Hindlimb muscle (tissue), 1 donor: ENCODE results near the gene ITGB5. TPM values are rescaled to one million over a fixed set of nuclear protein-coding genes. Genes with fewer than 3 reads are reported as not detected.
A peak's percentile ranks its signal among the peaks of the same experiment; 100 is the strongest.
"Not testable (repeated sequence)": the region's sequence is repeated elsewhere in the genome, so short reads cannot be mapped to it uniquely, and the experiment has no call there.

ENCODE experiments used
- DNase-seq: peaks from one replicate; pipeline ENCODE4 v3.0.0-alpha.2; 2013
- polyA plus RNA-seq: library from polyadenylated mRNA; unstranded; fragments of 120-200 nt; gene quantifications from one replicate; pipeline ENCODE4 v1.2.1, GENCODE V29; 2013; ENCODE audit not compliant: insufficient read length

ITGB5 gene
- polyA plus RNA-seq, 1 donor, result 29.7 TPM

DNA sequence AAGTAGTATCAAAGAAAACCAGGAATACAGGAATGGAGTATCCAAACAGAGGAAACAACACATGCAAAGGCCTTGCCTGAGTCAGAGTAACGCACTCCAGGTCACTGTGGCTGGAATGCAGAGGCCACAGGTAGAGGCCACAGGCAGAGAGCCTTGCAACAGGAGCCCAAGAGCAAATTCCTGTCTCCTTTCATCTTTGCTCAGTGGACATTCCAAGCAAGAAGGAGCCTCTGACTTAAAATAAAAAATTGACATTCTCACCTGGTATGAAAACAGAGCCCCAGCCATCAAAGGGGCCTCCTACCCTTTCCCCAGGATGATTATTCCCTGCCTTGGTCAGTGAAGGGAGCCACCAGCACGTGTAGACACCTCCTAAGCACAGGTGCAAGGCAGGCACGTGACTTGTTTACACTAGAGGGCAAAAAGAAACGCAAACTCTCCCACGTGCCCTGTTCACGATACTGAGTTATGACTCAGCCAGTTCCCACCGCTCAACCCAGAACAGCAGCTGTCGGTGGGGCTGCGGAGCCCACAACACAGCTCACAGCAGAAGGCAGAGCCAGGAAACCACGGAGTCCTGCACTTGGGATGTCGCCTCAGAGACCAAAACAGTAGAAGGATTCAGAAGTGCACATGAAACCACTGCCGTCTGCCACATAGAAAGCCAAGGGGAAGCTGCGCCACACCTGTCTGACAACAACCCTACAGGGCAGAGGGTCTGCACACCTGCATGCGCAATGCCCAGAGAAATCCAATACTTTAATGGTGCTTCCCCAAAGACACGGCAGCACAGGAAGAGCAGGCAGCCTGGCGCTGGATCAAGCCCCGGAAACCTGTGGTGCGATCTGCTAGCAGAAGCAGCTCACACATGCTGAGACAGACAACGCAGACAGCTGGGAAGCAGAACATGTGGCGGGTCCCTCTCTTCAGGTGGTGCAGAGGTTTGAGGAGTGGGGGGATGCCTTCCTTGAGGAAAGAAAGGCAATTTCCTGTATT, 52.1 kb downstream of the ITGB5 start:
- DNase-seq, result peak; percentile 54

DNA sequence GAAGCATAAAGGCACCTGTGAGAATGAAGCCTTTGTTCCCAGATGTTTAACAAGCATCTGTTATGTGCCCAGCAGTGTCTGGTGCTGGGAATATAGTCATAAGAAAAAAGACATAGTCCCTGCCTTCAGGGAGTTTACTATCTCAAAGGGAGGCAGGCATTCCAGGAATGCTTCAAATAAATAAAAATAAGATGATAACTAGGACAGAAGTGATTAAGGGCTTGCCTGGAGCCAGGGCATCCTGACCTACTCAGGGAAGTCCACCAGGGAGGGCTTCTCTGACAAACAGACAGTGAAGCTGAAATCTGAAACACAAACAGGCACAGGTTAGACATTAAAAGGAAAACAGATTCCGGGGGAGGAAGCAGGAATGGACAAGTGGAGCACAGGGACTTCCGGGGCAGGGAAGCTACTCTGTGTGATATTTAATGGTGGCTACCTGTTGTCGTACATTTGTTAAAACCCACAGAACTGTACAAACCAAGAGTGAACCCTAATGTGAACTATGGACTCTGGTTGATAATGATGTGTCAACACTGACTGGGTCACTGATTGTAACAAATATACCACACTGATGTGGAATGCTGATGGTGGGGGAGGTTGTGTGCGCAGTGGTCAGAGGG, 53.3 kb downstream of the ITGB5 start:
- no peak for DNase-seq

DNA sequence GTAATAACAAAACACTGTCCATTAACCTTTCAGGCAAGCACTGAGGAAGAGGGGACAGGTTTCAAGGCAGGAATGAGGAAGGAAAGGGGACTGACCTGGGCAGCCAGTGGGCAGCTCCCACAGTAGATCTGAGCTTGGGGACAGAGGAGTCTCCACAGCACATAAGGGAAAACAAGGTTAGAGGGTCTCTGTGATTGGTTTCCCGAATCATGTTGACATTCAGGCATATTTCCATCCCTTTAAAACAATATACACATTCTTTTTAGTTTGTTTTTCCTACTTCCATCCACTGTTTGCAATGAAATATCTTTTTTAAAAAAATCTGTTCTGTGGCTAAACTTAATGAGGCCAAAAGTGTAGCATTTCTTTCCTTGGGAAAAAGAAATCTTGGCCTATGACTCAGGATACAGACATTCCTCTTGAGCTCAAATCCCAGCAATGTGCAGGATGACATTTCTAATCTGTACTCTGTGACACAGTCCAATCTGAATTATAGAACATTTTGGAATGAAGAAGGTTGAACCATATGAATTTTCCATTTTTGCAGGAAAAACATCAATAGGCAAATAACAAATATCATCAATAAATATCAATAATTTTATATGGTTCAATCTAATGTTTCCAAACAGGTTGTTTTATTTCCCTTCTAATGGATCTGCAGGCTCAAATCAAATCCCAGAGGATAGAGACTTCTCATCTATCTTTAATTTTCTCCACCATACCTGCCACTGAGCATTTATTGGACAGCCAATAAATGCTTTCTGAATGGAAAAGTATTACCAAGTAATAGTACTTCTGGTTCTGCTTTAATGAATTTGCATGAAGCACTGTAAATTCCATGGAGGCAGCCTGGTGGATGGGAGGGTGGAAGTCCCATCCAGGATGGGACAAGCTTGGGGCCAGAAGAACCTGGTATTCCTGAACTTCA, 54.1 kb downstream of the ITGB5 start:
- DNase-seq, result no peak

DNA sequence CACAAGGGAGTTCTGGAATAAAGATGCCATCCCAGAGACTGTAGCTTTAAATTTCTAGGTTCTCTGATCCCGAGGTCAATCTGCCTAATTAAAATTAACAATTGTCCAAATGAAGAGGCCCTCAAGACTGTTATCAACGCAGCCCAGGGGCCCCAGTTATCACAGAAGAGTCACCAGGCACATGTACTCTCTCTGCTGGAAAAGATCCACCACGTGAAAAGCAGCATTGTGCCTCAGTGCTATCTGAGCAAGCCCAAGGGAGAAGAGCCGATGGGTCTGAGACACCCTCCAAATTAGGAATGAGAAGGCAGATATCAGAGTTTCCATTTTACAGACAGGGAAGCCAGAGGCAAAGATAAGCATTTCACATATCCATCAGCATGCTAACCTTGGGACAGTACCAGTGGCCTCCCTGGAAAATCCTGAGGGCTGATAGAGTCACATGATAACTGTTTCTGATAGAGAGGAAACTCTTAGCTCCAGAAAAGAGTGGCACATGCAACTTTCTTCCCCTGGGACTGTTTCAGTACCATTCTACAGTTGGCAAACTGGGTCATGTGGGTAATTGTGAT, 55.5 kb downstream of the ITGB5 start:
- no peak for DNase-seq

DNA sequence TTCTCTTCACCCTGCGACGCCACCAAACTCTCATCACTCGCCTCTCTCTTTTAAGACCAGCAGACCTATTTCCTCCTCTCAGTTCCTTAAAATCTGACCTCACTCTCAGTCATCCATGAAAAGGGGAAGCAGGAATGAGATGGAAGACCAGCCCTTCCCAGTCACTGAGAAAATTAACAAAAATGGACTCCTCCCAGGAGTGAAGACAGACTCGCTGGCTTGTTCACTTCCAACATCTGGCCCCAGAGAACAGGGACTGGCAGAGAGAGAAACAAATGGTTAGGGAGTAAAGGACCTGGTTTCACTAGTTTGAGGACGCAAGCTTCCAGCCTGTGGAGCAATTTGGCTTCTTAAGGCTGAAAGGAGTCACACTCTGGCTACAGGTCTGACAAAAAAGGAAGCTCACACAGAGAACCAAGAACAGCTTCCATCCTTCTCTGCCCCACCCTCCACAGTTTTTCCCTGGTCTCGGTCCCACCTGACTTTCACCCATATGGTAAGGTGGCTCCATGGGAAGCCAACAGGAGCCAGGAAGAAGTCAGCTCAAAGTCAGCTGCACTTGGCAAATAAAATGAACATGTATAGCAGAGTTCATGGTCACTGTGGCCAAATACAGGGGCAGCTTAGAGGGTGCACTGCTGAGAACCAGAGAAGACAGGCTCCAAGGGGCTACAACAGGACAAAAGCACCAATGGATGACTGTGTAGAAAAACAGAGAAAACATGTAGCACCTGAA, 57.2 kb downstream of the ITGB5 start:
- DNase-seq, result no peak

DNA sequence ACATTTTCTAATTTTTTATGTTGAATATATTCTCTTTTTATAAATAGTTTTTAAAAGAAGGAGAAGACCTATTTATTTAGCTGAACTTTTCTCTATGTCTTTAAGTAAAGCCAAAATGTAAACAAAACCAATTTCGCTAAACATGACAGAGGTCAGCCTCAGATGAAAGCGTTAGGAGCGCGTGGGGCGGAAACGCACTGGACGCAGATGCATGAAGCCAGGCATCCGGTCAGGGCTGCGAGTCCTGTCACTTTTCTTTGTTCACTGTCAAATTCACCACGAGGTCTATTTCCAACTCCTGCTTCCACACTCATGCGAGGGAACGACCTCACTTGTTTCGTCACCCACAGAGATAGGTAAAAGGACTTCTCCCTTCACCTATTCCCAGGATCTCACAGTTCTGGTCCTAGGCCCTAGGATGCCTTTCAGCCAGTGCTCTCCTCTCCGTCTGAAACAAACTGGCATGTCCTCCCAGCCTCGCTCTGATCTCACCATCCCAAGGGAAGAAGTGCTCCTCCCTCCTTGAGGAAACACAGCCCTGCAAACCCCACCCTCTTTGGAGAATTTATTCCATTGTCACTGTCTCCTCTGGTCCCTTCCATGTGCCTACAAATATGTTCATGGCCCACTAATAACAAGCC, 57.9 kb downstream of the ITGB5 start:
- no peak for DNase-seq

DNA sequence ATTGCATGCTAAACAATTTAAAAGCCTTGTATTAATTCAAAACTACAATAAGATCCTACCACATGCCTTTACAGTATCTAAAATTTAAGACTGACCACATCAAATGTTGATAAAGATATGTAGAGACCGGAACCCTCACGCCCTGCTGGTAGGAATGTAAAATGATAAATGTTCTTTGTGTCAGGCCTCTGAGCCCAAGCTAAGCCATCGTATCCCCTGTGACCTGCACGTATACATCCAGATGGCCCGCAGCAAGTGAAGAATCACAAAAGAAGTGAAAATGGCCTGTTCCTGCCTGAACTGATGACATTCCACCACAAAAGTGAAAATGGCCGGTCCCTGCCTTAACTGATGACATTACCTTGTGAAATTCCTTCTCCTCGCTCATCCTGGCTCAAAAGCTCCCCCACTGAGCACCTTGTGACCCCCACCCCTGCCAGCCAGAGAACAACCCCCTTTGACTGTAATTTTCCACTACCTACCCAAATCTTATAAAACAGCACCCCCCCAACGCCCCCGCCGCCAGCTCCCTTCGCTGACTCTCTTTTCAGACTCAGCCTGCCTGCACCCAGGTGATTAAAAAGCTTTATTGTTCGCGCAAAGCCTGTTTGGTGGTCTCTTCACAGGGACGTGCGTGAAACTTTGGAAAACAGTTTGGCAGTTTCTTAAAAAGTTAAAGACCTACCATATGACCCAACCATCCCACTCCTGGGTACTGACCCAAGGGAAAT, 59.5 kb downstream of the ITGB5 start:
- not testable (repeated sequence) for DNase-seq

DNA sequence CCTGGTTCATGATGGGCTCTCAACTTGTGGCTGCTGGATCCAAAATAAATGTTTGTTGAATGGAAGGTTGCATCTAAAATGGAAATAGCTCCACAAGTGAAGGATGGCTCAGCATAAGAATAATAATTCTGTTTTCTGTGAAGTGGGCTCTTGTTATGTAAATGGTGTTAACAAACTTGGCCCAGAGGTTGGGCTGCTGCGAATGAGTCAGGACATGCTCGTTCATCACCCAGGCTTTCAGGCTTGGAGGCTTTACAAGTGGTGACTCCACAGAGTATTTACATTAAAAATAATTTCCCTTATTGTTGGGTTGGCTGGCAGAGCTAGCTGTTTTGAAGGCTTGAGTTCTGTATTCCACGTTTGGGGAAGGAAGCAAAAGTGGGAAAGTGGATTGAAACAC, 60.5 kb downstream of the ITGB5 start:
- DNase-seq, result no peak

DNA sequence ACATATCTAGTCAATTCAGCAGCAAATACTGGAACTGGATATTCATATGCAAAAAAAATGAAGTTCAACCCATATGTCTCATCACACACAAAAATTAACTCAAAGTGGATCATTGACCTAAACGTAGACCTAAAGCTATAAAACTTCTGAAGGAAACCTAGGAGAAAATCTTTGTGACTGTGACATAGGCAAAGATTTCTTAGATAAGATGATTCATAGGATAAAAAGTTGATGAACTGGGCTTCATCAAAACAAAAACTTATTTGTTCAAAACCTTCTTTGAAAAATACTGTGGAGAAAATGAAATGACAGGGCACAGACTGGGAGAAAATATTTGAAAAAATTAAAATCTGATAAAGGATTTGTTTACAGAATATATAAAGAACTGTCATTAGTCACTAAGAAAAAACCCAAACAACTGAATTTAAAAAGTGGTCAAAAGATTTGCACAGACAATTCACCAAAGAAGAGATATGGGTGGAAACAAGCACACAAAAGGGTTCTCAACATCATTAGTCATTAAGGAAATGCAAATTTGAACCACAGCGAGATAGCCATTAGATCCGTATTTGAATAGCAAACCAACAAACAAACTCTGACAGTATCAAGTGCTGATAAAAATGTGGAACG, 62.8 kb downstream of the ITGB5 start:
- no peak for DNase-seq

DNA sequence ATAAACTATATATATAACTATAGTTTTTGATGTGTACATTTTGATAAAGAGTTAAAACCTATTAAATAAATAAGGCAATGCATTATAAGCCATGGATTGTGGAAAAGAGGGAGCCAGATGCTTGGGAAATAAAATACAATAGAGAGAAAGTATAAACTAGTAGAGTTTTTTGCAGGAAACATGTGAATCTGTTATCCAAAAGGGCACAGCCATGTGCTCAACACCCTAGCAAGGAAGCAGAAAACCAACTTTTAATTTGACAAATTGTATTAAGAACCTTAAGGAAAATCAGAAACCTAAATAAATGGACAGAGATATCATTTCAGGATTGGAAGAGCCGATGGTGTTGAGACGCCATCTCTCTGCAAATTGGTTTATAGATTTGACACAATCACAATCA, 63.5 kb downstream of the ITGB5 start:
- no peak for DNase-seq

DNA sequence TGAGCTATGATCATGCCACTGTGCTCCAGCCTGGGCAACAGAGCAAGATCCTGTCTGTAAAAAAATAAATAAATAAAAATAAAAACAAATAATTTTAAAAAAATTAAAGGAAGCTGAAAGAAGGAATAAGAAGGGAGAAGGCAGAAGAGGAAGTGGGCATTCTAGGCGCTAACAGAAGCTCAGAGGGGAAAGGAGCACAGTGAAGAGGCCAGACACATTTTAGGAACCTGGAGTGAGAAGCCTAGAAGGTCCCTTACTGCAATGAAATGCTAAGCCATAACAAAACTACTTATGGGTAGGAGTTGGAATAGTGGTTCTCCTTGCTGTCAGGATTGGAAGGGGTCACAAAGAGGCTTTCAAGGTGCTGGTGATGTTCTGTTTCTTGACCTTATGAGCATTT, 64.0 kb downstream of the ITGB5 start:
- no peak for DNase-seq

DNA sequence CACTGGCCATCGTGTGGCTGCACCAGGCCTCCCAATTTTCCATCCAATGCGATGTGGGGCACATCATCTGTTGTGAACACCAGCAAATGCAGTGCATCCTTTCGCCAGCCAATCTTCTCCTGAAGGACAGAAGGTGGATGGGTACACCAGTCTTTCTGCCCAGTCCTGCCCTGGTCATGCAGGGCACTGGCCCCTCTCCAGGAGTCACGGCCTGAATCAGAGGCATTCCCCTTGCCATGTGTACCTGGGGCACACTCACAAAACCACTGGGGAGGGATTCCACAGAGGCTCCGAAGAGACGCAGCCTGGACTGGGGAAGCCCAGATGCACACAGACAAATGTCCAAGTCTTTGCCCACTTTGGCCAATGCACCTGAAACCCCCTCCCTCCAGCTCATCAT, 65.8 kb downstream of the ITGB5 start:
- DNase-seq, result no peak

DNA sequence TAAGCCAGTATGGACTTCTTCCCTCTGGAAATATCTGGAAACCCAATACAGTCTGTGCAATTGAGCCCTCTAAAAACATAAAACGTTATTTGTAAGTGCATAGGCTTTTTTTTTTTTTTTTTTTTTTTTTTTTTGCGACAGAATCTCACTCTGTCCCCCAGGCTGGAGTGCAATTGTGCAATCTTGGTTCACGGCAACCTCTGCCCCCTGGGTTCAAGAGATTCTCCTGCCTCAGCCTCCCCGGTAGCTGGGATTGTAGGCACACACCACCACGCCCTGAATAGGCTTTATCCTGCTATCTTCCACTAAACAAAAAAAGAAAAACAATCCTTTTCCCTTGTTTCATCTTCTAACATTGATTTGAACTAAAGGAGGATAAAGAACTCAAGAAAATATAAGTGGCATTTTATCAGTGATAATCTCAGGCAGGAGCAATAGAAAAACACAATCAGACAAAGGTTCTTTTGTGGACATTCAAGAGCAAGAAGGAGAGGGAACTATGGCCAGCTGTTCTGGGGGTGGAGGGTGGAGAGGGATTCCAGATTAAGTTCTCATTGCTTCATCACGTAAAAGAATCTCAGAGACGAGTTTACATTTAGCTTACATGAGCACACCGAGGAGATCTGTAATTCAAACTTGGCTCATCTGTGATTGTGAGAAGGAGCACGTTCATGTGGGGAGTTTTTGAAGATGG, 68.6 kb downstream of the ITGB5 start:
- DNase-seq, result no peak

DNA sequence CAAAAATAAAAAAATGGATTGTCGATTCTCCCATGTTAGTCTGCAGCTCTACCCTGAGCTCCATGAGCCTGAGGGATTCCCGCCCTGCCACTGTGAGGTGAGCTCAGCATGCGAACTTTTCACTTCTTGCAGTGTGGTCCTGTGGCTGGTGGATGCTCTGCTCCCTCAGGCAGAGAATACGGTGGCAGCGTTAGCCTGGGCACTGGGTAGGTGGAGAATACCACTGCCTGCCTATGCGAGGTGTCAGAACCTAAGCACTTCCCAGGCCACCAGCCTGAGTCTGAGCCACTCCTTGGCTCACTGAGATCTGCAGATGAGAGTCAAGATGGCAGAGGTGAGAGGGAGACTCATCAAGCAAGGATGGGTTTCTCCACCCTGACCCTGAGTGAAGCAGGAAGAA, 70.1 kb downstream of the ITGB5 start:
- no peak for DNase-seq

DNA sequence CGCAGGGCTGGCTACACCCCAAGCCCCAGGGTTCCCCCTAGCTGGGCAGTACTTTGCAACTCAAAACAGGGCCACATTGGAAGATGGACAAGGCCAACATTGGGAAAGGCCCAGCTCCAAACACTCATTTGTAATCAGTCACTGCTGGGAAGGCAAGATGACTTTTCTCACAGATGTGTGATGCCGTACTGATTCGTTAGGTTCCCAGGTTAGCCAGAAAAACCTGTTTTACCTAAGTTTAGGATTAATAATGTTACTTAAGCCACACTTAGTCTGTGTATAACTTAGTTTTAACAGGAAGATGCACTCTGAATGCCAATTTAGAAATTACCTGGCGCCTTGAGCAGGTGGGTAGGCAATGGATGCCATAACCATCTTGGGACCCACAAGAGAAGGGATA, 71.0 kb downstream of the ITGB5 start:
- DNase-seq, result no peak

DNA sequence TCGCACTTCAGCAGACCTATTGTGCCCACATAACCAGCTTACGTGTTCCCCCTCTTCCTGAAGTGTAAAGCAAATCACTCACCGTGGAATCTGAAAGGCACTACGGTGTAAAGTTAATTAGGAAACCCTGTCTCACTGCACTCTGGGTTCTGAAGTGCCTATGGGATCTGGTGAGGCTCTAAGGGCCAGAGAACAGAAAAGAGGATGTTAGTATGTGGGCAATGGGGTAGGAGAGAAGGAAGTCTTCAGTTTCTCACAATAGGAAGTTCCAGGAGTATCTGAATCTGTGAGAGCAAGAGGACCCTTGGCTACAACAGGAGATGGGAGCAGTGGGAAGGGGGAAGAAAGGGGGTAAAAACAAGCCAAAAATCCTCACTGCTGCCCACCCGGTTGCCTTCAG, 71.4 kb downstream of the ITGB5 start:
- DNase-seq, result no peak

DNA sequence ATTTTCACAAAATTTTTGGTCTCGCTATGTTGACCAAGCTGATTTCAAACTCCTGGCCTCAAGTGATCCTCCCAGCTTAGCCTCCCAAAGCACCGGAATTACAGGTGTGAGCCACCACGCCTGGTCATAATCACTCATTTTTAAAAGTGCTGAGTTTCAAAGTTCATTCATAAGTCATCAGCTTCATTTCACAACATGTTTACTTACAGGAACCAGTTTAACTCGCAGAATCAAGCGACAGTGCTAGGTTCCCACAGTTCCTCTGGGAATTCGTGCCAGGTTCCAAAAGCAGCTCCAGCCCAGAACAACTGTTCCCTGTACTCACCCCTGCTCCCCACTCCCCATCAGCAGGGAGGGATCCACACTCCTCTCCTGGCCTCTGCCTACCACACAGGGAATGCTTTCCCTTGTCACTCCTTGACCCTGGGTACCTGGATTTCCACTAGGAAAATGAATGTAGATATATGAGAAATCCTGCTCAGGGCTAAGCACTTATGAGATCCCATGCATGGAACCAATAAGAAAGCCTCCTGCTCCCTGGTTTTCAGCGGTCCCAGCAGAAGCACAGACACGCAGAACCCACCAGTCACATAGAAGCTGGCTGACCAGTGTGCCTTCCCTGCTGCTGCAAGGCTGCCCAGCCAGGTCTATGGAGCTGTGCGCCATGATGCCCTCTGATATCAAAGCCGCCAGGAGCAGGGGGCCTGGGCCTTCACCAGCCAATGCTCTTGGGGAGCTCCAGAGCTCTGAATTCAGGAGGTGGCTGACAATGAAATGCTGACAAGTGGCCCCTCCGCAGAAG, 72.3 kb downstream of the ITGB5 start:
- DNase-seq, result no peak

DNA sequence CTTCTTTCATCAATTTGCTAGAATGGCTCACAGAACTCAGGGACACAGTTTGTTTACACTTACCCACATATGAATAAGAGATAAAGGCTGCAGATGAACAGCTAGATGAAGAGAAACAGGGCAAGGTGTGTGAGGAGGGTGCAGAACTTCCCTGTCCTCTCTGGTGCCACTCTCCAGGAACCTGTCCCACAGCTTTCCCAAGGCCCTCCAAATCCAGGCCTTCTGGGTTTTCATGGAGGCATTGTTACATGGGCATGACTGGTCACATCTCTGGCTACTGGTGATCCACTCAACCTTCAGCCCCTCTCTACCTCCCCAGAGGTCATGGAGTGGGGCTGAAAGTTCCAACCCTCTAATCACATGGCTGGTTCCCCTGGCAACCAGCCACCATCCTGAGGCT, 73.6 kb downstream of the ITGB5 start:
- no peak for DNase-seq
